Fibroblast of lung (primary cell): ENCODE data around the gene BTG1.

Source experiments
- CTCF ChIP-seq, 2 donors: IDR thresholded peaks in 1 of 2; conservative IDR thresholded peaks in 1 of 2; 1 replicate in 1 of 2; 2 replicates in 1 of 2; pipeline ENCODE4 v1.5.1; 2011 to 2012; ENCODE audit warnings: low read length in 2 of 2, control low read depth in 1 of 2, inconsistent platforms in 1 of 2, low read depth in 1 of 2, mild to moderate bottlenecking in 1 of 2
- EZH2 ChIP-seq: IDR thresholded peaks from 2 replicates; pipeline ENCODE4 v1.5.1; 2012; ENCODE audit warnings: low read length, control low read depth, mild to moderate bottlenecking; ENCODE audit errors: missing control alignments

GRCh38 chr12:92185052-92185451 lies 39.4 kb upstream of the BTG1 start:
- no peak for TF ChIP-seq CTCF (conservative IDR thresholded peaks at IDR 0.05 in 1 of 2, IDR thresholded peaks at IDR 0.05 in 1 of 2; ENCODE audit: low read depth in 1 of 2, low read length in 2 of 2)
- TF ChIP-seq EZH2 = no peak
